Effector CD4-positive, alpha-beta T cell (primary cell): Measurements from ENCODE around the gene MRPL37.

Experiments used
- DNase-seq: peaks from one replicate; pipeline ENCODE4 v3.0.0-alpha.2; 2020

MRPL37 gene

DNA sequence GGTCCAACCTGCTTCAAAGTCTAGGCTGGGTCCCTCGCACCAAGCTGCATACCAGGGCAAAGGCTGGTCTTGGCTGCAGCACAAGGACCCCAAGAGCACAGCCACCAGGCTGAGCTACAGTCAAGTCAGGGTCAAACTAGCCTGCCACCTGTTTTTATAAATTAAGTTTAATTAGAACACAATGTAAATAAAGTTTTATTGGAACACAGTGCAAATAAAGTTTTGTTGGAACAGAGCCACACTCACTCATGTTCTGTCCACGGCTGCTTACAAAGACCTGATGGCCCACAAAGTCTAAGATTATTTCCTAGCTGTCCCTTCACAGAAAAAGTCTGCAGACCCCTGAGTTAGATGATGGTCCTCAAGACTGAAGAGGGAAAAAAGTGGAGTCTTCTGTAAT, 66.2 kb downstream of the MRPL37 start:
- DNase-seq = no peak

DNA sequence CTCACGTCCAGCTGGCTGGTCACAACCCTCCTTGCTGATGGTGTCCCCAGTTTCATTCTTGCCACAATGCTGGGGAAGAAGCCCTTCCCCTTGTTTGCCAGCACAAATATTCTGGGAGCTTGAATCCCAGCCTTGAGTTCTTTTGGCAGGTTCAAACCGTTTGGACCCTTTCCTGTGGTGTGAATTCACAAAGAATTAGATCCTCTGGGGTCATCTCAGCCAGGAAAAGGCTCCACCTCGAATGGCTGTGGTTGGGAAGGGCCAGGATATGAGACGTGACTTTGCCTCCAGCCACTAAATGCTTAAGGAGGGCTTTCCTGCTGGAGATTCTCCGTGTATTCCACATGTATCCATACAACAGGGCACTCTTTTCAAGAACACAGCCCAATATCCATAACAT, 66.9 kb downstream of the MRPL37 start:
- no peak for DNase-seq
